Activated T-helper 9 cell treated with anti-CD3 and anti-CD28 coated beads, Interleukin-2, amount 50 U/mL, for 16 hours (primary cell): Measurements from ENCODE around the gene ISOC2.

Source experiments
- DNase-seq: peaks from one replicate; pipeline ENCODE4 v3.0.0-alpha.2; 2020; ENCODE audit warnings: low read depth

ISOC2 gene

DNA sequence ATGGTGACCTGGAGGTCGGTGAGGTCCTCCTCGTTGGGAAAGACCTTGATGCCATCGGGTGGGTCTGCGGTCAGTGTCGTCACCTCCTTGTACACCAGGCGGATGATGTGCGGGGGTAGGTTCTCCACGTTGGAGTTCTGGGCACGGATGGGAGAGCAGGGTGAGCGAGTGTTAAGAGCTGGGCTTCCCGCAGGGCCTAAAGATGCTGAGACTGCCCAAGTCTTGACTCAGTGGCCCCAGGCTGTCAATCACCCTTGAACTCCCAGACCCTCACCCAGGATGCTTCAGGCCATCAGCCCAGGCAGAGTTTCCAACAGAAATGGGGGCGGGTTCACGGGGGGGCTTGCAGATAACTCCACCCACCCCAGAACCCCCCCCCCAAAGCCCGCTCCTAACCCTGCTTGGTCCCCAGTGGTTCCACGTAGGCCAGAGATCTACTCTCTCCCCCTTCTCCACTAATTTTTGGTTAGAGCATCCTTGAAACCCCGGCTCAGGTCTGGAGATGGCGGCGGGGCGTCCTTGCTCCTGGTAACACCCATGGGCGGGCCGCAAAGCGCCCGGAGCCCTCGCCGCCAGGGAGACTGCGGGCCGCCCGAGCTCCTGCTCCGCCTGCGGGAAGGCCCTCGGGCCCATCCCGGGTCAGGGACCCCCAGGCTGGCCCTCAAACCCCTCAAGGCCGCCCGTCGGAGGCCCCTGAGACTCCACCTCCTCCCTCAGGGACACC, 54.5 kb downstream of the ISOC2 start:
- no peak for DNase-seq

DNA sequence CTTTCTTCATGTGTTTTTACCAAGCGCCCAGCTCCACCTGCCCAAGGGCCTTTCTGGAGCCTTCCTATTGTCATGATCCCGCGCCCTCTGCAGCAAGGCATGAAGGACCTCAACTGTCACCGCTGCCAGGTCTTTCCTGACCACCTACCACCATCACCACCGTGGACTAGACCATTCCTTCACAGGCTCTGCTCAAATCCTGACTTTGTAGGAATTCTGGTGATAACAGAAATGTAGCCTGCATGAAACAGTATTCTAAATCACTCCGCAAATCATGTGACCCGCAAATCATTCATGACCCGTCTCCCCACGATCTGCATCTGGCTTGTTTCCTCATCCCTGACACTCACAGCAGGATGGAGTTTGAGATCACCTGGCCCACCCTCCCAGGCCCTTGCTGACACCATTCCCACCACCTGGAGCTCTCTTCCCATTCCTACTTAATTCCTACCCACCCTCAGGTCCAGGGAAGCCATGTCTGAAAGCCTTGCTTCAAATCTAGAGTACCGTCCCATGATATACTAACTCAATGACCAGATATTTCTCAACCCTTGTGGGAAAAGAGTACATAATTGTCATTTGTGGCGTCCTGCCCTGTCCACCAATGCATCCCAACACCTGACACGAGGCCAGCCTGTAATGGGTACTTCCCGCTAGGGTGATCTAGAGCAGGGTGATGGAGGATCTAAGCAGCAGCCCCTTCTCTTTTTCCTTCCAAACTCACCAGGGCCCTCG, 55.2 kb downstream of the ISOC2 start:
- no peak for DNase-seq

DNA sequence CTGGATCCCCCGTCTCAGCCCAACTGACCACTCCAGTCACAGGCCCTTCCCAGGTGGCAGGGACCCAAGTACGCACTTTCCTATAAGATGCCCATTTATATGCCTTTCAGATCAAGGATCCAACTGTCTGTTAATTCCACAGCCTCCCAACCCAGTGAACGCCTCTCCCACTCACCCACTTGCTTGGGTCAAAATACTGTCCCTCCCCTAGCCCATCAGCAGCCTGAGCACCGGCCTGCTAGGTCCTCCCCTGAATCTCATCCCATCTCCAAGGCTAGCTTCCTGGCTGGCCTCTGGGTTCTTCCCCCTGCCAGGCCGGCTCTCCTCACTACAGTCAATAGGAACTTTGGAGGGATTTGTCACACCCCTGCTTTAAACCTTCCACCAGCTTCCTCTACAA, 55.8 kb downstream of the ISOC2 start:
- no peak for DNase-seq
